WTC11 (cell line): ENCODE data around the gene NR3C2. TPM values are rescaled to one million over a fixed set of nuclear protein-coding genes. Genes with fewer than 3 reads are reported as not detected.

Source experiments
- ATAC-seq: fragments of 200-7000 bp; cut with Tn5 transposase; 2 replicates; pipeline ENCODE4 v1.10.0; 2021; ENCODE audit warnings: mild to moderate bottlenecking, moderate library complexity
- CTCF ChIA-PET: fragments of 300-600 bp; sonication (Branson Sonifier 250); formaldehyde crosslinking; loops from one replicate; lab custom pipeline; 2021; ENCODE audit warnings: antibody characterized with exemption; lab: Charles Lee
- POLR2A ChIA-PET: fragments of 350-600 bp; sonication (Branson Sonifier 250); formaldehyde crosslinking; loops from one replicate; lab custom pipeline; 2021; ENCODE audit warnings: antibody characterized with exemption; lab: Charles Lee
- DNase-seq: peaks from one replicate; pipeline ENCODE4 v3.0.0; 2021; ENCODE audit warnings: low spot score
- H3K27ac Mint-ChIP-seq: 2 replicates; pipeline ENCODE4 v1.8.0; 2021; ENCODE audit warnings: mixed read lengths
- H3K27me3 Mint-ChIP-seq: 2 replicates; pipeline ENCODE4 v1.8.0; 2021; ENCODE audit warnings: low read depth, mild to moderate bottlenecking, moderate library complexity, mixed read lengths
- H3K36me3 Mint-ChIP-seq: 2 replicates; pipeline ENCODE4 v1.8.0; 2021; ENCODE audit warnings: mixed read lengths
- H3K4me1 Mint-ChIP-seq: 2 replicates; pipeline ENCODE4 v1.8.0; 2022; ENCODE audit warnings: mixed read lengths
- H3K4me3 Mint-ChIP-seq: 2 replicates; pipeline ENCODE4 v1.8.0; 2021; ENCODE audit warnings: mild to moderate bottlenecking, moderate library complexity, mixed read lengths
- H3K9me3 Mint-ChIP-seq: 2 replicates; pipeline ENCODE4 v1.8.0; 2021; ENCODE audit warnings: mixed read lengths
- ATF2 ChIP-seq: sonication (generic); formaldehyde crosslinking; IDR thresholded peaks from 2 replicates; pipeline ENCODE4 v1.8.1; 2022; ENCODE audit warnings: low read depth, missing genetic modification reagents, borderline replicate concordance
- E2F1 ChIP-seq: sonication (generic); formaldehyde crosslinking; IDR thresholded peaks from 2 replicates; pipeline ENCODE4 v1.8.0; 2022; ENCODE audit warnings: mild to moderate bottlenecking, missing genetic modification reagents
- ERG ChIP-seq: fragments of 250-450 bp; sonication (Bioruptor Pico); IDR thresholded peaks from 2 replicates; pipeline ENCODE4 v1.8.0; 2021; ENCODE audit warnings: mild to moderate bottlenecking
- FOXJ3 ChIP-seq: sonication (generic); formaldehyde crosslinking; IDR thresholded peaks from 2 replicates; pipeline ENCODE4 v1.9.0; 2021; ENCODE audit warnings: missing genetic modification reagents, mild to moderate bottlenecking, borderline replicate concordance
- FOXP4 ChIP-seq: sonication (generic); formaldehyde crosslinking; IDR thresholded peaks from 2 replicates; pipeline ENCODE4 v1.8.0; 2022; ENCODE audit warnings: mild to moderate bottlenecking, missing genetic modification reagents
- JUN ChIP-seq: sonication (generic); formaldehyde crosslinking; IDR thresholded peaks from 2 replicates; pipeline ENCODE4 v1.8.0; 2023; ENCODE audit warnings: mild to moderate bottlenecking, missing genetic modification reagents
- KAT7 ChIP-seq: sonication (generic); formaldehyde crosslinking; IDR thresholded peaks from 2 replicates; pipeline ENCODE4 v1.8.1; 2023; ENCODE audit warnings: missing genetic modification reagents, mild to moderate bottlenecking, borderline replicate concordance
- OVOL2 ChIP-seq: fragments of 250-450 bp; sonication (Bioruptor Pico); IDR thresholded peaks from 2 replicates; pipeline ENCODE4 v1.9.0; 2021; ENCODE audit warnings: mild to moderate bottlenecking, borderline replicate concordance
- PRRX2 ChIP-seq: fragments of 250-450 bp; sonication (Bioruptor Pico); IDR thresholded peaks from 2 replicates; pipeline ENCODE4 v1.8.0; 2021; ENCODE audit warnings: mild to moderate bottlenecking
- SMAD4 ChIP-seq: sonication (generic); formaldehyde crosslinking; IDR thresholded peaks from 2 replicates; pipeline ENCODE4 v1.8.0; 2022; ENCODE audit warnings: mild to moderate bottlenecking, missing genetic modification reagents
- ZNF232 ChIP-seq: sonication (generic); formaldehyde crosslinking; IDR thresholded peaks from 2 replicates; pipeline ENCODE4 v1.8.0; 2022; ENCODE audit warnings: mild to moderate bottlenecking, missing genetic modification reagents
- ZNF317 ChIP-seq: sonication (generic); formaldehyde crosslinking; IDR thresholded peaks from 2 replicates; pipeline ENCODE4 v1.8.1; 2023; ENCODE audit warnings: low read depth, mild to moderate bottlenecking, moderate library complexity, missing genetic modification reagents, borderline replicate concordance
- ZNF423 ChIP-seq: fragments of 250-450 bp; sonication (Bioruptor Pico); IDR thresholded peaks from 2 replicates; pipeline ENCODE4 v2.1.2; 2022; ENCODE audit warnings: mild to moderate bottlenecking, moderate library complexity
- total RNA-seq: library from RNA; stranded (reverse); gene quantifications from 3 replicates; pipeline ENCODE4 v1.2.3, GENCODE V29; 2021
- TF ChIP-seq, protein P1 (sequence below): sonication (generic); formaldehyde crosslinking; conservative IDR thresholded peaks from 2 replicates; pipeline ENCODE4 v1.8.1; 2023; ENCODE audit warnings: mild to moderate bottlenecking, low read depth, missing genetic modification reagents, moderate library complexity
- TF ChIP-seq, protein P2 (sequence below): sonication (generic); formaldehyde crosslinking; IDR thresholded peaks from 2 replicates; pipeline ENCODE4 v1.8.1; 2023; ENCODE audit warnings: mild to moderate bottlenecking, missing genetic modification reagents, borderline replicate concordance
- TF ChIP-seq, protein P3 (sequence below): sonication (generic); formaldehyde crosslinking; IDR thresholded peaks from 2 replicates; pipeline ENCODE4 v1.8.1; 2023; ENCODE audit warnings: mild to moderate bottlenecking, missing genetic modification reagents

Gene NR3C2
- total RNA-seq, 1 experiment from 2014 or later, result 2.8 TPM

DNA sequence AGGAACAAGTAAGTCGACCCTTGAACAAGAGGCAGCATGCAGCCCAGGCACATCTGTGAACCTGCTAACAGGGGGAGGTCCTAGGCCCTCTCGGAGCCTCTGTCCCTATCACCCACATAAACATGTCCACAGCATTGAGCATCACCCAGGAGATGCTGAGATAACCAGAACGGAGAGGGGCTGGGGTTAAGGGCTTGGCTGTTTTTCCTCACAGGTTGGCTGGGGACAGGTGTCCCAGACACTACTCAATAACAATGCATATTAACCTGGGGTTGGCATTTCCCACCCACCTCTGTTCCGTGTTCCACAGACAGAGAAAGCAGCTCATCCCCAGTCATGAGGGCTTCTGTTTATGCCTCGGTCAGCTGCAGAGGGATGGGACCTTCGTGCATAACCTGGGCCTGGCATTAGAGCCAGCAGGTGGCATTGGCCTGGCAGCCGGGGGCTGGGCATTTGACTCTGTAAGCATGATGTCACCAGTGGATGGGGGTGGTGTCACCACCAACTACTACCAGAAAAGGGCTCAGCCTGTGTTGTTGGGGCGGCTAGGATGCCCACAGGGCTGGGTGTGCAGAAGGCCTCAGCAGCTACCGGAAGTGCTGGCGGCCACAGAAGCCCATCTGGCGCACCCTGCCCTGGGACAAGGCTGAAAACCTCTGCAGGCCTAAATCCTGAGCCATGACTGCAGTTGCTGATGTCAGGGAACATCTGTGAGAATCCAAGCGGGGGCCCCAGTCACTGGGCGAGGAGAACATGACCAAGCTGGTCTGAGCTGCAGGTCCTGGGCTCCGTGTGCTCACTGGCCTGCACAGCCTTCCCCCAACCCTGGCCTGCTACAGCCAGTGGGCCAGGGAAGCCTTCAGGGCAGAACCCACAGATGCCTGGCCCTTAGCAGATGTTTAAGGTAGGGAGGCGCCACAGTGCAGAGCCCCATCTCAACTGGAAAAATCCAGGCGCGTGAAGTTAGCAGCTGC is 351.4 kb downstream of the NR3C2 start:
- no peak overlapping the region for H3K27ac Mint-ChIP-seq
- H3K36me3 Mint-ChIP-seq, result no peaks in the 10 kb centered on the region
- no peak overlapping the region for H3K4me3 Mint-ChIP-seq
- no peaks in the 10 kb centered on the region; the same call in 1 of the 2 replicates for H3K27me3 Mint-ChIP-seq
- TF ChIP-seq FOXP4 (CRISPR knock-in tag), result no peak
- TF ChIP-seq, protein P1, sequence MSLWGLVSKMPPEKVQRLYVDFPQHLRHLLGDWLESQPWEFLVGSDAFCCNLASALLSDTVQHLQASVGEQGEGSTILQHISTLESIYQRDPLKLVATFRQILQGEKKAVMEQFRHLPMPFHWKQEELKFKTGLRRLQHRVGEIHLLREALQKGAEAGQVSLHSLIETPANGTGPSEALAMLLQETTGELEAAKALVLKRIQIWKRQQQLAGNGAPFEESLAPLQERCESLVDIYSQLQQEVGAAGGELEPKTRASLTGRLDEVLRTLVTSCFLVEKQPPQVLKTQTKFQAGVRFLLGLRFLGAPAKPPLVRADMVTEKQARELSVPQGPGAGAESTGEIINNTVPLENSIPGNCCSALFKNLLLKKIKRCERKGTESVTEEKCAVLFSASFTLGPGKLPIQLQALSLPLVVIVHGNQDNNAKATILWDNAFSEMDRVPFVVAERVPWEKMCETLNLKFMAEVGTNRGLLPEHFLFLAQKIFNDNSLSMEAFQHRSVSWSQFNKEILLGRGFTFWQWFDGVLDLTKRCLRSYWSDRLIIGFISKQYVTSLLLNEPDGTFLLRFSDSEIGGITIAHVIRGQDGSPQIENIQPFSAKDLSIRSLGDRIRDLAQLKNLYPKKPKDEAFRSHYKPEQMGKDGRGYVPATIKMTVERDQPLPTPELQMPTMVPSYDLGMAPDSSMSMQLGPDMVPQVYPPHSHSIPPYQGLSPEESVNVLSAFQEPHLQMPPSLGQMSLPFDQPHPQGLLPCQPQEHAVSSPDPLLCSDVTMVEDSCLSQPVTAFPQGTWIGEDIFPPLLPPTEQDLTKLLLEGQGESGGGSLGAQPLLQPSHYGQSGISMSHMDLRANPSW (CRISPR knock-in tag), result no peak
- TF ChIP-seq, all 79 proteins: peak for 0
- no peak for ATAC-seq
- CTCF ChIA-PET, result interaction anchor here (0.6 to 0.7 kb wide), 2 partner anchors 9 to 446 kb away, joined by 3 read pairs; no protein-coding TSS in a partner anchor
- DNase-seq, result no peak
- Mint-ChIP-seq H3K4me1 (peaks cover 7% of the 10 kb centered on the region), H3K9me3 (peaks cover 3% of the 10 kb centered on the region; the same call in 1 of the 2 replicates)
- POLR2A ChIA-PET, result no interaction called here

DNA sequence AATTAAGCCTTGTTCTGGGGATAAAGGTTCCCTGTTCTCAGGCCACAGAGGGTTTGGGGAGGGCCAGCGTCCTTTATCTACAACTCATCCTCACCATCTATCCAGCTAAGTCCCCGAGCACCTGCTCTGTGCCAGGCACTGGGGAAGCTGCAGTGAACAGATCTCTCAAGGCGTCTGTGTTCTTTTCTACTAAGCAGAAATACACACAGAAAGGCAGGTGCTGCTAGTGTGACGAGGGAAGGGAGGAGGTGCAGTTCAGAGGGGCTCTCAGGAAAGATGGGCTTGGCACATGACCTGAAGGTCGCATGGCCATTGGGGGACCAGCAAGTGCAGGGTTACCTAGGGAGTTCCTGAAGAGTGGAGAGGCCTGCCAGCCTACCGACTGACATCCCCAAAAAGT is 352.2 kb downstream of the NR3C2 start:
- POLR2A ChIA-PET, result no interaction called here
- TF ChIP-seq ZNF232 (CRISPR knock-in tag) (no peak), OVOL2 (CRISPR knock-in tag) (no peak), JUN (CRISPR knock-in tag) (no peak), KAT7 (CRISPR knock-in tag) (no peak), ZNF317 (no peak), FOXJ3 (CRISPR knock-in tag) (no peak), PRRX2 (CRISPR knock-in tag) (no peak), ZNF423 (CRISPR knock-in tag) (no peak), ERG (CRISPR knock-in tag) (no peak), E2F1 (CRISPR knock-in tag) (no peak), ATF2 (CRISPR knock-in tag) (no peak), SMAD4 (CRISPR knock-in tag) (no peak)
- TF ChIP-seq, protein P2, sequence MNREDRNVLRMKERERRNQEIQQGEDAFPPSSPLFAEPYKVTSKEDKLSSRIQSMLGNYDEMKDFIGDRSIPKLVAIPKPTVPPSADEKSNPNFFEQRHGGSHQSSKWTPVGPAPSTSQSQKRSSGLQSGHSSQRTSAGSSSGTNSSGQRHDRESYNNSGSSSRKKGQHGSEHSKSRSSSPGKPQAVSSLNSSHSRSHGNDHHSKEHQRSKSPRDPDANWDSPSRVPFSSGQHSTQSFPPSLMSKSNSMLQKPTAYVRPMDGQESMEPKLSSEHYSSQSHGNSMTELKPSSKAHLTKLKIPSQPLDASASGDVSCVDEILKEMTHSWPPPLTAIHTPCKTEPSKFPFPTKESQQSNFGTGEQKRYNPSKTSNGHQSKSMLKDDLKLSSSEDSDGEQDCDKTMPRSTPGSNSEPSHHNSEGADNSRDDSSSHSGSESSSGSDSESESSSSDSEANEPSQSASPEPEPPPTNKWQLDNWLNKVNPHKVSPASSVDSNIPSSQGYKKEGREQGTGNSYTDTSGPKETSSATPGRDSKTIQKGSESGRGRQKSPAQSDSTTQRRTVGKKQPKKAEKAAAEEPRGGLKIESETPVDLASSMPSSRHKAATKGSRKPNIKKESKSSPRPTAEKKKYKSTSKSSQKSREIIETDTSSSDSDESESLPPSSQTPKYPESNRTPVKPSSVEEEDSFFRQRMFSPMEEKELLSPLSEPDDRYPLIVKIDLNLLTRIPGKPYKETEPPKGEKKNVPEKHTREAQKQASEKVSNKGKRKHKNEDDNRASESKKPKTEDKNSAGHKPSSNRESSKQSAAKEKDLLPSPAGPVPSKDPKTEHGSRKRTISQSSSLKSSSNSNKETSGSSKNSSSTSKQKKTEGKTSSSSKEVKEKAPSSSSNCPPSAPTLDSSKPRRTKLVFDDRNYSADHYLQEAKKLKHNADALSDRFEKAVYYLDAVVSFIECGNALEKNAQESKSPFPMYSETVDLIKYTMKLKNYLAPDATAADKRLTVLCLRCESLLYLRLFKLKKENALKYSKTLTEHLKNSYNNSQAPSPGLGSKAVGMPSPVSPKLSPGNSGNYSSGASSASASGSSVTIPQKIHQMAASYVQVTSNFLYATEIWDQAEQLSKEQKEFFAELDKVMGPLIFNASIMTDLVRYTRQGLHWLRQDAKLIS (CRISPR knock-in tag), result no peak
- TF ChIP-seq, protein P3, sequence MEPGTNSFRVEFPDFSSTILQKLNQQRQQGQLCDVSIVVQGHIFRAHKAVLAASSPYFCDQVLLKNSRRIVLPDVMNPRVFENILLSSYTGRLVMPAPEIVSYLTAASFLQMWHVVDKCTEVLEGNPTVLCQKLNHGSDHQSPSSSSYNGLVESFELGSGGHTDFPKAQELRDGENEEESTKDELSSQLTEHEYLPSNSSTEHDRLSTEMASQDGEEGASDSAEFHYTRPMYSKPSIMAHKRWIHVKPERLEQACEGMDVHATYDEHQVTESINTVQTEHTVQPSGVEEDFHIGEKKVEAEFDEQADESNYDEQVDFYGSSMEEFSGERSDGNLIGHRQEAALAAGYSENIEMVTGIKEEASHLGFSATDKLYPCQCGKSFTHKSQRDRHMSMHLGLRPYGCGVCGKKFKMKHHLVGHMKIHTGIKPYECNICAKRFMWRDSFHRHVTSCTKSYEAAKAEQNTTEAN (CRISPR knock-in tag), result no peak

More for the DNA sequence above, 352.2 kb downstream of the NR3C2 start:
- peaks cover 3% of the 10 kb centered on the region; the same call in 1 of the 2 replicates for H3K9me3 Mint-ChIP-seq
- no peak for ATAC-seq
- no peaks in the 10 kb centered on the region for H3K36me3 Mint-ChIP-seq
- H3K27ac Mint-ChIP-seq, result no peak overlapping the region
- no peak overlapping the region for H3K4me3 Mint-ChIP-seq
- H3K4me1 Mint-ChIP-seq, result peaks cover 7% of the 10 kb centered on the region
- H3K27me3 Mint-ChIP-seq, result no peaks in the 10 kb centered on the region; the same call in 1 of the 2 replicates
- CTCF ChIA-PET, result no interaction called here
- DNase-seq, result no peak
